Ectodermal cell (in vitro differentiated cells): Measurements from ENCODE around the gene SMIM45.

ENCODE experiments used
- H3K27ac ChIP-seq: 2 replicates; pipeline ENCODE4 v1.7.0; 2013; ENCODE audit warnings: mild to moderate bottlenecking, low read depth, low read length; ENCODE audit not compliant: insufficient read depth, poor library complexity, severe bottlenecking
- H3K27me3 ChIP-seq: 2 replicates; pipeline ENCODE4 v1.7.0; 2013; ENCODE audit warnings: mild to moderate bottlenecking, low read length; ENCODE audit not compliant: insufficient read depth, control insufficient read depth, poor library complexity, severe bottlenecking
- H3K36me3 ChIP-seq: one replicate; pipeline ENCODE4 v1.7.0; 2013; ENCODE audit warnings: low read length; ENCODE audit not compliant: control insufficient read depth, insufficient read depth
- H3K4me1 ChIP-seq: one replicate; pipeline ENCODE4 v1.7.0; 2013; ENCODE audit warnings: low read length; ENCODE audit not compliant: control insufficient read depth, insufficient read depth
- H3K4me3 ChIP-seq: 2 replicates; pipeline ENCODE4 v1.7.0; 2013; ENCODE audit warnings: low read depth, low read length, control low read depth; ENCODE audit not compliant: insufficient read depth
- H3K9me3 ChIP-seq: 2 replicates; pipeline ENCODE4 v1.7.0; 2013; ENCODE audit warnings: mild to moderate bottlenecking, low read length, moderate library complexity; ENCODE audit not compliant: control insufficient read depth
- WGBS, 2 experiments: methylation state at CpG; one replicate each; pipeline ENCODE4 v1.1.7; 2013; ENCODE audit warnings: missing lambda C conversion rate in 2 of 2; 5-methylcytosine and 5-hydroxymethylcytosine counted together

Gene SMIM45

DNA sequence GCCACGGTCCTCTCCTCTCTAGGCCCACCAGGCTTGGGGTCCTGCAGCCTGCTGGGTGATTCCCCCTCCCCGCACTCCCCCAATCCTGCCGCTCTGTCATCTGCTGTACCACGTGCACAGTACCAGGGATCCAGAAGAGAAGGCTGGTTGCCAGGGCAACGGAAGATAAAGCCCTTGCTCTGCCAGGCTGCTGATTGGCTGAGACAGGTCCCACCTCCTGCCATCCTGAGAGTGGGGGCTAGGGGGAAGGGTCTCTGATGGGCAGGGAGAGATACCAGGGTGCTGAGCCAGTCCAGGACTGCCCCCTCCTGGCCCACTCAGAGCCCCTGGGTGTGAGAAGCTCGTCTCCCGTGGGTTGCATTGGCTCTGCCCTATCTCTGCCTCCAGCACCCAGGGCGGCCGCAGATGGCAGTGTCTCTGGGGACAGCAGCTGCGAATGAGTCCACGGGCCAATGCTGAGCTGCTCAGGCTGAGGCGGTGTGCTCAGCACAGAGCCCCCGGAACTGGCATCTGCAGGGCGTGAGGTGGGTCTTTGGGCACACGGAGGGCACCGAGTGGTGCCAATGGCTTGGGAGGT is at the start of gene SMIM45:
SMIM45 (plus strand) TSS at position 253 of the 577 bp plus-strand sequence.
- WGBS, 2 experiments: 66 to 67% methylated on average over 16 of the region's 16 CpGs
- Histone ChIP-seq H3K9me3 (no peaks in the 10 kb centered on the region), H3K36me3 (no peaks in the 10 kb centered on the region), H3K27ac (no peak within 1 kb of the TSS), H3K4me3 (no peak within 1 kb of the TSS), H3K4me1 (peaks cover 23% of the 10 kb centered on the region), H3K27me3 (no peaks in the 10 kb centered on the region)

DNA sequence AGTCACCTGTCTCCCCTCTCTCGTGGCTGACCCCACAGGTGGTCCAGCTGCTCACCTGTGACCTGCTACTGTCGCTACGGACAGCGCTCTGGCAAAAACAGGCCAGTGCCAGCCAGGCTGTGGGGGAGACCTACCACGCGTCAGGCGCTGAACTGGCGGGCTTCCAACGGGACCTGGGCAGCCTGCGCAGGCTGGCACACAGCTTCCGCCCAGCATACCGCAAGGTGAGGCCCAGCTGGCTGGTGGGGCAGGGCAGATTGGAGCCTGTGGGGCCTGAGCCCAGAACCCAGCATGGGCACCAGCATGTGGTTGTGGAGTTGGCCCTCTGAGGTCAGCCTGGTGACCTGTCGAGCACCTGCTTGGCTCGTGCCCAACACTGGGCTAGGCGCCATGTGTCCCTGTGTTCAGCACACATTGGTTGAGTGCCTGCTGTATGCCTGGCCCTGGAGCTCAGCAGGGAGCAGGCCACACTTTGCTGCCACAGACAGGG is 49.0 kb upstream of the SMIM45 start:
- 96 to 98% methylated on average over 15 of the region's 15 CpGs for WGBS, 2 experiments
- no peak overlapping the region for H3K27ac ChIP-seq
- peaks cover 37% of the 10 kb centered on the region for H3K36me3 ChIP-seq
- H3K4me1 ChIP-seq: no peaks in the 10 kb centered on the region
- H3K4me3 ChIP-seq: no peak overlapping the region
- H3K27me3 ChIP-seq: peaks cover under 1% of the 10 kb centered on the region
- no peaks in the 10 kb centered on the region for H3K9me3 ChIP-seq

DNA sequence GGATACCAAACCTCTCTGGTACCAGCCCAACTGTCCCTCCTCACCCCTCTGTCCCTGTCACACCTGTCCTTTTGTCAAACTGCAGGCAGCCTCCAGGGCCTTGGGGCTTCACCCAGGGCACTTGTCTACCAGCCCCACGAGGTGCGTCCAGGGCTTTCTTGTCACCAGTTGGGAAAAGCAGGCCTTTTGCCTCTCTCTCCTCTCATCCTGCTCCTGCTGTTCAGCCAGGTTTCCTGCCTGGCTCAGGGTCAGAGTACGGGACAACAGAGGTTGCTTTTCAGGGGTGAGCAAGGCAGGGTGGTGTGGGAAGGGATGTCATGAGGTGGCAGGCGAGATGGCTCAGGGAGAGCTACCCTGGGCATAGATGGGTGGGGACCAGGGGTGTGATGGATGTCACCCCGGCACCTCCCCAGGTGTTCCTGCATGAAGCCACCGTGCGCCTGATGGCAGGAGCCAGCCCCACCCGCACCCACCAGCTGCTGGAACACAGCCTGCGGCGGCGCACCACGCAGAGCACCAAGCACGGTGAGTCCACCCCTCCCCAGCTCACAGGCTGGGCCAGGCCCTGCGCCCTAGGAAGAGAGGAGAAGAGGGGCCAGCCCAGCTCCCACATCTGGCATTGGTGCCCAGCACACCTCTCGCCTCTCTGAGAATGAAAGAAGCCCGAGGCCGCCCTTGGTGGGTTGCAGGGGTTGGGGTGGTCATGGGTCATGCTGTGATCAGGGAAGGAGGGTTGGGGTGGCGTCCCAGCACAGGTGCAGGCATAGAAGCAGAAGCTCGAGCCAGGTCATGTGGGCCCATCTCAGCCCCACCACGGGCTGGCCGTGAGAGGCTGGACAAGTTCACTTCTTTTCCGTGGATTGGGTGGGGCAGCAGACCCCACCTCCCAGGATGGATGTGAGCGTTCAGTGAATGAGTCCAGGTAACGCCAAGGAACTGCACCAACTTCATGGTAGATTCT is 47.2 kb upstream of the SMIM45 start:
- WGBS, 2 experiments: 95 to 97% methylated on average over 24 of the region's 24 CpGs
- Histone ChIP-seq H3K36me3 (peaks cover 22% of the 10 kb centered on the region), H3K4me3 (no peak overlapping the region), H3K4me1 (no peaks in the 10 kb centered on the region), H3K9me3 (no peaks in the 10 kb centered on the region), H3K27ac (no peak overlapping the region), H3K27me3 (peaks cover 19% of the 10 kb centered on the region)

DNA sequence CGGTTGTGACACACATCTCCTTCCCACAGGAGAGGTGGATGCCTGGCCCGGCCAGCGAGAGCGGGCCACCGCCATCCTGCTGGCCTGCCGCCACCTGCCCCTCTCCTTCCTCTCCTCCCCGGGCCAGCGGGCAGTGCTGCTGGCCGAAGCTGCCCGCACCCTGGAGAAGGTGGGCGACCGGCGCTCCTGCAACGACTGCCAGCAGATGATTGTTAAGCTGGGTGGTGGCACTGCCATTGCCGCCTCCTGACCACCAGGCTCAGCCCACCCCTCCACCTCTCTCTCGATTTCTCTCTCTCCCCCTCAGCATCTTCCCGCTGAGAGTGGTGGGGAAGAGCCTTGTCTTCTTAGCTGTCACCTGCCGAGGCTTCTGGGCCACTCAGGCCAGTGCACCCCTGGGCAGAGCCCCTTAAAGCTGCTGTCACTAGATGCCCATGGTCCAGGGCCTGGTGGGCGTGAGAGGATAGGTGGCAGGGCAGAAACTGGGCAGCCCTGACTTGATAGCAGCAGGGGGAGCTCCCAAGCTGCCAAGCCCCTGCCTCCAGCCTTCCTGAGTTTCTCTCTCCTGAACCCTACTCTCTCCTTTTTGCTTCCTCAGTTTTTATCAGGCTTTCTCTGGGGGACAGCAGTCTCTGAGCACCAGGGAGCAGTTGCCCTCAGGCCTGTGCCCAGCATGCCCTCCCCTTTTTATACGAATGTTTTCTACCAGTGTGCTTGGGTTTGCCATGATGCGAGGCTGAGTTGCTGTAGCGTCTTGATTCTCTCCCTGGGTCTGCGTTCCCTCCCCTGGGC is 46.3 kb upstream of the SMIM45 start:
- 92 to 94% methylated on average over 23 of the region's 23 CpGs for WGBS, 2 experiments
- Histone ChIP-seq H3K27me3 (peaks cover 27% of the 10 kb centered on the region), H3K4me1 (peaks cover under 1% of the 10 kb centered on the region), H3K27ac (no peak overlapping the region), H3K4me3 (no peak overlapping the region), H3K36me3 (peaks cover 16% of the 10 kb centered on the region), H3K9me3 (no peaks in the 10 kb centered on the region)

DNA sequence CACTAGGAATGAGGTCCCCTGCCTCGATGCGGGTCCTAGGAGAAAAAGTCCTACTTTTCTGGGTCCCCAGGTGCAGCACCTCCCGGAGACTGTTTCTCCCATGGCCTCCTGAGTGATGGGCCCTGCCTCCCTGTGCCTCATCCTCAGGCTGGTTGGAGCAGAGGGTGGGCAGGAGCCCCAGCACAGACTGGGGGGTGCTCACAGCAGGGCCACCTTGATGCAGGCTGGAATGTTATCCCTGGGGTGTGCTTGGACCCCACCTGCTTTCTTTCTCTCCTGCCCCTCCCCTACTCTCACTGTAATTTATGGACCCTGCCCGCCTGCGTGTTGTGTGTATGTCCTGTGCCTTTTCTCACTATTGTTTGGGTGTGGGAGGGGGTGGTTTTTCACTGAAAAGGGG is 45.1 kb upstream of the SMIM45 start:
- WGBS, 2 experiments: 94% methylated on average over 3 to 5 of the region's 5 CpGs
- Histone ChIP-seq H3K4me3 (no peak overlapping the region), H3K36me3 (peaks cover 10% of the 10 kb centered on the region)

DNA sequence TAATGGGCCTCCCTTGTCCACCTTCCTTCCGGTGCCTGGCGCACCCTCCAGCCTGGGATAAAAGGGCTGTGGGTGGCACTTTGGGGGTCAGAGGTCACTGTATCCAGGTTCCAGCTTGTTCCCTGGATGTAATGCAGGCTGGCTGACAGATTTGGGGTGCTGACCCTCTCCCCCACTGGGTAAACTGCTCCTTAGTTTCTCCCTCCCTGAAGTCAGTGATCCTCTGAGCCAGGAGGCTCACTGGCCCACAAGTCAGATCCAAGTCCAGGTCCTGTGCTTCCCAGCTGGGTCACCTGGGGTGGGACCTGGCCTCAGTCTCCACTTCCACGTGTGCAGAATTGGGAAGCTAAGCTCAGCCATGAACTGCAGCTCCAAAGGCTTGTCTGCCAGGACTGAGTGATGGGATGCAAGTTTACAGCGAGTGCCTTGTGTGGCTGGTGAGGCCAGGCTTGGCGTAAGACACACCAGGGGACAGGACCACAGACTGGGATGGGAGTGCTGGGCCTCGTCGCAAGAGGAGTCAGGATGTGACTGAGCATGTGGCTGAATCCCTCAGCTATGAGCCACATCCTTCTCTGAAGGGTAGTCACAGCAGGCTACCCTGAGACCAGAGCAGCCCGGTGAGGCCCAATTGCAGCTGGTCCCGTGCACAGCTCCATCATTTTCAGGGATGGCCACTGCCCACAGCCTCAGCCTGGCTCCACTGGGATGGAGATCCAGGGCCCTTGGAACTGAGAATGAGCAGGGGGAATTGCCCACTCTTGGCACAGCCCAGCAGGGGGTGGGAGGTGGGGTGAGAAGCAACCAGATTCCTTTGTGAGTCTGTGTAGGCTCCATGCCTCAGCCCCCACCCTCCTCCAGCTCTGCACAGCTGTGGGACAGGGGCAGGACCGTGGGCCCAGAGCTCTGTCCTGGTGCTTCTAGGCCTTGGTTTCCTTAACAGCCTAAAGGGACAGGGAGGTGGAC is 44.2 kb upstream of the SMIM45 start:
- 85 to 87% methylated on average over 10 of the region's 10 CpGs for WGBS, 2 experiments
- Histone ChIP-seq H3K4me3 (no peak overlapping the region), H3K27ac (no peak overlapping the region), H3K9me3 (no peaks in the 10 kb centered on the region), H3K27me3 (peaks cover 48% of the 10 kb centered on the region), H3K36me3 (peaks cover 10% of the 10 kb centered on the region), H3K4me1 (peaks cover 8% of the 10 kb centered on the region)

More for the DNA sequence above, 45.1 kb upstream of the SMIM45 start:
- H3K27ac ChIP-seq: no peak overlapping the region
- H3K9me3 ChIP-seq: no peaks in the 10 kb centered on the region
- peaks cover 8% of the 10 kb centered on the region for H3K4me1 ChIP-seq
- H3K27me3 ChIP-seq: peaks cover 39% of the 10 kb centered on the region

DNA sequence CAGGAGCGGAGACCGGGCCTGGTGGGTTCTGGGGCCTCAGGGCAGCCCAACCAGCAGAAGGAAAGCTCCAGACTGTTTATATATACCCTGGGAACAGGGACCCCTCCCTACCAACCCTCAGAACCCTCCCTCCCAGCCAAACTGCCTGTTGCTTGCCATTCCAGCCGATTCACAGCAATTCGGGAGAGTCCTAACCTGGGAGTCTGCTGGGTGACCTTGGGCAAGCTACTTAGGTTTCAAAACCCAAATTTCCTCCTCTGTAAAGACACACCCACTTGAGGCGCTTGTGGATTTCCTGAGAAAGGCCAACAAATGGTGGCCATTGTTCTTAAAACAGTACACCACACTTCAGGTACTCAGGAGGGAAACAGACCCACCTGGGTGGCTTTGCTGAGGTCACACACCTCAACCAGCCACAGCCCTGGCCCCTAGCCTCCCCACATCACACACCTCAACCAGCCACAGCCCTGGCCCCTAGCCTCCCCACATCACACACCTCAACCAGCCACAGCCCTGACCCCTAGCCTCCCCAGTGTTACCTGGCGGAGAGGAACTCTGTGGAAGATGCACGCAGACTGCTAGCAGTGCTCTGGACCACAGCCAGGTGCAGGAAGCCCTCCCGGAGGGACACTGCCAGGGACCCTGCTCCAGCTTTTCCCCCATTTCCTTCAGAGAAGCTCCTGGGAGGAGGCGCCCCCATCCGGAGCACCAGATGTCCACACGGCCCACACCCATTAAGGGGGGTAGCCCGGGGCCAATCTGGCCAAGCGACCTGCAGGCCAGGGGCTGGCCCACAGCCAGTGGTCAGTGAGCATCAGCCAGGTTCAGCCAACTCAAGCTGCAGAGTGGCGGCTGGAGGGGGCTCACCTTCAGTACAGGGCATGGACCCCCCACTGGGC is 43.3 kb upstream of the SMIM45 start:
- peaks cover 58% of the 10 kb centered on the region for H3K27me3 ChIP-seq
- no peak overlapping the region for H3K27ac ChIP-seq
- no peaks in the 10 kb centered on the region for H3K9me3 ChIP-seq
- WGBS, 2 experiments: 80 to 83% methylated on average over 14 of the region's 14 CpGs
- H3K4me3 ChIP-seq: no peak overlapping the region
- H3K4me1 ChIP-seq: peaks cover 8% of the 10 kb centered on the region
- H3K36me3 ChIP-seq: peaks cover 6% of the 10 kb centered on the region

DNA sequence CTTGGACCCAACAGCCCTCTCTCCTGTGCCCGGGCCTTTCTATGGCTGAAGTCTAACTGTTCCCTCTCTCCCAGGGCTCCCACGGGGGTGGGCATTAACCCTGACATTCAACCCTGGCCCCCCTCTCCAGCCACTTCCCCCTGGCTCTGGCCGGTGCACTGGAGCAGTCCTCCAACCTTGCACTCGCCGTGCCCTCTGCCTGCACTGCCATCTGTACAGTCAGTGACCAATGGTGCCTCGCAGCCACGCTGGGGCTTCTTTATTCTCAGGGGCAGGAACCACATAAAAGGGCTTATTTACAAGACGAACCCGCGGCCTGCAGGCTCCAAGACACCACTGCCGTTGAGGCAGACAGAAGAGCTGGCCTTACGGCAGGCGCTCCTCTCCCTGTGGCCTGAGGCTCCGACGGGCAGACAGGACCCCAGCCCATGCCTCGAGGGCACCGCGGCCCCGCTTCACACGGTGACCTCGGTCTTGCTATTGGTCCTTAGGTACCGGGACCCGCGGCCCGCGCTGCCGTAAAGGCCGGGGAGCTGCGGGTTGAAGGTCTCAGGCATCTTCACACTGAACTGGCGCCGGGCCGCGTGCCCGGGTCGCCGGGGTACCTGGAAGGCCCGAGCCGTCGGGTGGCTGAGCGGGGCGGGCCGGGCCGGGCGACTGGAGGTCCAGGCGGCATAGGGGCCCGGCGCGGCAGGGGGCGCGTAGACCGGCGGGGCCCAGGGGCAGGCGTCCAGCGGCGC is 42.5 kb upstream of the SMIM45 start:
- peaks cover 8% of the 10 kb centered on the region for H3K4me1 ChIP-seq
- no peaks in the 10 kb centered on the region for H3K9me3 ChIP-seq
- H3K27me3 ChIP-seq: peaks cover 66% of the 10 kb centered on the region
- 24 to 26% methylated on average over 55 of the region's 55 CpGs for WGBS, 2 experiments
- no peak overlapping the region for H3K4me3 ChIP-seq
- no peak overlapping the region for H3K27ac ChIP-seq
- H3K36me3 ChIP-seq: peaks cover 6% of the 10 kb centered on the region
